ENCODE data around the gene TAF11. TPM values are rescaled to one million over a fixed set of nuclear protein-coding genes. Genes with fewer than 3 reads are reported as not detected.
A peak's percentile ranks its signal among the peaks of the same experiment; 100 is the strongest.

Gene TAF11
- total RNA-seq, 2 donors from 2014 or later, result 17.1 to 19.0 TPM

DNA sequence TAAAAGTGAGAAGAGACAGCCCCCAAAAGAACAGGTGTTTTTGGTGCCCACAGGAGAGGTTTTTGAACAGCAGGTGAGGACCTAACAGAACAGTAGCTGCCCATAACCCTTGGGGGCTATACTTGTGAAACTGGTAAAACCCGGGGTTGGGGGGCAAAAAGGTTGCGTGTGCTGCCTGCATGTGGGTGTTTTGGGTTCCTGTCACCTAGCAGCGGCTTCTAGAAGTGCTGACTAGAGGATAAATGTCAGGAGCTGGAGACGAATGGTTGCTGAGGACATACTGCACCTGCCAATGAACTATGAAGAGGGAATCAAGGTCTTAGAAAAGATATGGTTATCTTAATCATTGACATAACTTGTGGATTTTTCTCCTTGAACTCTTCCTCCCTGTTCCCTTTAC is 16.0 kb downstream of the TAF11 start:
- H3K36me3 ChIP-seq, result peaks cover 65% of the 10 kb centered on the region
- H3K4me3 ChIP-seq, result no peak overlapping the region
- TF ChIP-seq, protein P1, sequence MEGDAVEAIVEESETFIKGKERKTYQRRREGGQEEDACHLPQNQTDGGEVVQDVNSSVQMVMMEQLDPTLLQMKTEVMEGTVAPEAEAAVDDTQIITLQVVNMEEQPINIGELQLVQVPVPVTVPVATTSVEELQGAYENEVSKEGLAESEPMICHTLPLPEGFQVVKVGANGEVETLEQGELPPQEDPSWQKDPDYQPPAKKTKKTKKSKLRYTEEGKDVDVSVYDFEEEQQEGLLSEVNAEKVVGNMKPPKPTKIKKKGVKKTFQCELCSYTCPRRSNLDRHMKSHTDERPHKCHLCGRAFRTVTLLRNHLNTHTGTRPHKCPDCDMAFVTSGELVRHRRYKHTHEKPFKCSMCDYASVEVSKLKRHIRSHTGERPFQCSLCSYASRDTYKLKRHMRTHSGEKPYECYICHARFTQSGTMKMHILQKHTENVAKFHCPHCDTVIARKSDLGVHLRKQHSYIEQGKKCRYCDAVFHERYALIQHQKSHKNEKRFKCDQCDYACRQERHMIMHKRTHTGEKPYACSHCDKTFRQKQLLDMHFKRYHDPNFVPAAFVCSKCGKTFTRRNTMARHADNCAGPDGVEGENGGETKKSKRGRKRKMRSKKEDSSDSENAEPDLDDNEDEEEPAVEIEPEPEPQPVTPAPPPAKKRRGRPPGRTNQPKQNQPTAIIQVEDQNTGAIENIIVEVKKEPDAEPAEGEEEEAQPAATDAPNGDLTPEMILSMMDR (IDR thresholded peaks at IDR 0.05), result no peak
- no peak for DNase-seq (ENCODE audit: low spot score)
- peaks cover 0 to 6% of the 10 kb centered on the region in 2 donors for H3K4me1 ChIP-seq
- H3K9me3 ChIP-seq, result no peaks in the 10 kb centered on the region
- H3K27ac ChIP-seq, result no peak overlapping the region
- no peaks in the 10 kb centered on the region for H3K27me3 ChIP-seq

- Histone ChIP-seq H3K36me3 (peaks cover 37% of the 10 kb centered on the region), H3K9me3 (no peaks in the 10 kb centered on the region), H3K27me3 (no peaks in the 10 kb centered on the region), H3K4me1 (peaks cover 0 to 20% of the 10 kb centered on the region in 2 donors), H3K27ac (peak overlapping the region in 1 of 2 donors; percentile 44), H3K4me3 (no peak overlapping the region)
- TF ChIP-seq, protein P1 (IDR thresholded peaks at IDR 0.05), result peak in 1 of 2 donors; percentile 39
- no peak for DNase-seq (ENCODE audit: low spot score)
These were observed 20.4 kb downstream of the TAF11 start for GRCh38 chr6:34867484-34867883.

DNA sequence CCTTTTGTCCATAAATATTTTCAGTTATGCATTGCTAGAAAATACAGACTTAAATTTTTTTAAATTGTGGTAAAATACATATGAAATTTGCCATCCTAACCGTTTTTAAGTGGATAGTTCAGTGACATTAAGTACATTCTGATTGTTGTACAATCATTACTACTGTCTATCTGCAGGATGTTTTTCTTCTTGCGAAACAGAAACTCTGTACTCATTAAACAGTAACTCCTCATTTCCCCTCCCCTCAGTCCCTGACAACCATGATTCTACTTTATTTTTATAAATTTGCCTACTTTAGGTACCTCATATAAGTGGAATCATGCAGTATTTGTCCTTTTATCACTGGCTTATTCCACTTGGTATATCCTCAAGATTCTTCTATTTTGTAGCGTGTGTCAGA is 21.3 kb downstream of the TAF11 start:
- Histone ChIP-seq H3K36me3 (peaks cover 27% of the 10 kb centered on the region), H3K27me3 (no peaks in the 10 kb centered on the region), H3K4me1 (peaks cover 0 to 20% of the 10 kb centered on the region in 2 donors), H3K4me3 (no peak overlapping the region), H3K27ac (peak overlapping the region; percentile 48 to 83), H3K9me3 (no peaks in the 10 kb centered on the region)
- DNase-seq (ENCODE audit: low spot score), result no peak
- TF ChIP-seq, protein P1 (IDR thresholded peaks at IDR 0.05), result no peak

DNA sequence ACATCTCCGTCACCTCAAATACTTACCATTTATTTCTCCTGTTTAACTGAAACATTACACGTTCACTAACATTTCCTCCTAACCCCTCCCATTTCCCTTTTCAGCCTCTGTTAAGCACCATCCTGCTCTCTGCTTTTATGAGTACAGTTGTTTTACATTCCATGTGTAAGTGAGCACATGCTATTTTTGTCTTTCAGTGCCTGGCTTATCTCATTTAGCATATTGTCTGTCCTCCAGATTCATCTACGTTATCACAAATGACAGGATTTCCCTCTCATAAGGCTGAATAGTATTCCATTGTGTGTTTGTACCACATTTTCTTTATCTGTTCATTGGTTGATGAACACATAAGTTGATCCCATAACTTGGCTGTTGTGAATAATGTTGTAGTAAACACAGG is 22.7 kb downstream of the TAF11 start:
- Histone ChIP-seq H3K4me1 (peaks cover 0 to 20% of the 10 kb centered on the region in 2 donors), H3K27ac (peak overlapping the region; percentile 48 to 83), H3K4me3 (no peak overlapping the region)

DNA sequence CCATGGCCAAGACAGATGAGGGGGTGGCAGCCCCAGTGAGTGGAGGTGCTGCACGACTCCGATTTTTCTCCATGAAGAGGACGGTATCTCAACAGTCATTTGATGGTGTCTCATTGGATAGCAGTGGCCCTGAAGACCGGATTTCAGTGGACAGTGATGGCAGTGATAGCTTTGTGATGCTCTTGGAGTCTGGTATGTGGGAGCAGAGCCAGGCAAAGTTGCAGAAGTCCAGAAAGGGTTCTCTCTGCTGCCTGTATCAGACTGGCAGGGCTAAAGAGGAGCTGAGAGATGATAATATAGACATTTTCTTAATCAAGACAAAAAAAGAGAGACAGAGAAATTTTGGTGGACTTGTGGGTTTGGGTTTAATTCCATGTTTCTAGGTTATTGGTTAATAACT is 23.8 kb downstream of the TAF11 start:
- no peak for DNase-seq (ENCODE audit: low spot score)
- H3K4me3 ChIP-seq, result no peak overlapping the region
- H3K27ac ChIP-seq, result peak overlapping the region in 1 of 2 donors; percentile 83
- H3K9me3 ChIP-seq, result no peaks in the 10 kb centered on the region
- TF ChIP-seq, protein P1 (IDR thresholded peaks at IDR 0.05), result no peak
- H3K36me3 ChIP-seq, result peaks cover 26% of the 10 kb centered on the region
- peaks cover 0 to 20% of the 10 kb centered on the region in 2 donors for H3K4me1 ChIP-seq
- H3K27me3 ChIP-seq, result no peaks in the 10 kb centered on the region

More for the DNA sequence above, 22.7 kb downstream of the TAF11 start:
- TF ChIP-seq, protein P1 (IDR thresholded peaks at IDR 0.05), result no peak
- Histone ChIP-seq H3K36me3 (peaks cover 17% of the 10 kb centered on the region), H3K9me3 (no peaks in the 10 kb centered on the region), H3K27me3 (no peaks in the 10 kb centered on the region)
- DNase-seq (ENCODE audit: low spot score), result no peak

- Histone ChIP-seq H3K36me3 (peaks cover 47% of the 10 kb centered on the region), H3K4me3 (no peak overlapping the region), H3K27me3 (no peaks in the 10 kb centered on the region), H3K9me3 (no peaks in the 10 kb centered on the region), H3K27ac (no peak overlapping the region), H3K4me1 (peaks cover 0 to 14% of the 10 kb centered on the region in 2 donors)
- no peak for DNase-seq (ENCODE audit: low spot score)
- TF ChIP-seq, protein P1 (IDR thresholded peaks at IDR 0.05), result no peak
These were observed 27.1 kb downstream of the TAF11 start for GRCh38 chr6:34860776-34861175.

All from right atrium auricular region (tissue), 2 donors.